ENCODE results near the gene AIFM1. TPM values are rescaled to one million over a fixed set of nuclear protein-coding genes. Genes with fewer than 3 reads are reported as not detected.

The AIFM1 gene
- total and polyA plus RNA-seq, 12 donors = 37.4 to 163 (median 69.6) TPM

DNA sequence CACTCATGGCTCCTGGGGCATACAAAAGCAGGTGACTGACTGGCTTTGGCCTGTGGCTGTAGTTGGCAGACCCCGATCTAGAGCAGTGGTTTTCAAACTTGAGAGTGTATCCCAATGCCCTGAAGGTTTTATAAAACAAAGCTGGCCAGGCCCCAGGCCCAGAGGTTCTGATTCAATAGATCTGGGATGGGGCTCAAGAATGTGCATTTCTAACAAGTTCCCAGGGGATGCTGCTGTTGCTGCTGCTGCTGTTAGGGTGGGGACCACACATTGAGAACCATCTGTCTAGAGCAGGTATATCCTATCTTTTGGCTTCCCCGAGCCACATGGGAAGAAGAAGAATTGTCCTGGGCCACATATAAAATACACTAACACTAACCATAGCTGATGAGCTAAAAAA lies 7.3 kb downstream of the AIFM1 start:
- H3K27me3 ChIP-seq = no peaks in the 10 kb centered on the region
- H3K36me3 ChIP-seq (replicated peaks in 1 of 2) = no peaks in the 10 kb centered on the region
- H3K4me3 ChIP-seq = no peak overlapping the region
- H3K4me1 ChIP-seq (replicated peaks in 1 of 2) = peaks cover 0 to 3% of the 10 kb centered on the region in 2 donors
- no peaks in the 10 kb centered on the region for H3K9me3 ChIP-seq (replicated peaks in 1 of 3)
- no peak for DNase-seq
- H3K27ac ChIP-seq = no peak overlapping the region
- WGBS, 4 donors = 66 to 97% (median 78%) methylated on average over 2 of the region's 2 CpGs
- intact Hi-C loops (cut with DNase I) = no loop called here
- no peak for TF ChIP-seq POLR2A (IDR thresholded peaks at IDR 0.05)

DNA sequence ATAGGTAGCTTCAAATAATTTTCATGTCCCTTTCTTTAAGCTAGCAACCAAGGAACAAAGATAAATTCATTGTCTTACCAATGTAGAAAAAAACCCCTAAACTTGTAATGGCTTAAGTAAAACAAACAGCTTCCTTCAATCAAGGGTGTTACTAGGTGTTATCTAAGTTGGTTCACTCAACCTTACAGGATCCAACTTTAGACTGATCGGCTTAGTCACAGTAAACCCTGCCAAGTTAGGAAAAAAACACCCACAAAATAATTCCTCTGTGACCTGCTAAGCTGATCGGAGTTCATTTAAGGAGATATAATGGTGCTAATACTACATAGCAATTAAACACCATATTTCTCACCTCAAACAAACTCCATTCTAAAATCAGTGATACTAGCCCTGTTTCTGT lies 10.1 kb downstream of the AIFM1 start:
- intact Hi-C loops (cut with DNase I) = no loop called here
- no peaks in the 10 kb centered on the region for H3K36me3 ChIP-seq (replicated peaks in 1 of 2)
- no peaks in the 10 kb centered on the region for H3K27me3 ChIP-seq
- H3K27ac ChIP-seq = no peak overlapping the region
- 43 to 69% (median 52%) methylated on average over 2 of the region's 2 CpGs for WGBS, 4 donors
- no peaks in the 10 kb centered on the region for H3K4me1 ChIP-seq (replicated peaks in 1 of 2)
- TF ChIP-seq, protein P1, sequence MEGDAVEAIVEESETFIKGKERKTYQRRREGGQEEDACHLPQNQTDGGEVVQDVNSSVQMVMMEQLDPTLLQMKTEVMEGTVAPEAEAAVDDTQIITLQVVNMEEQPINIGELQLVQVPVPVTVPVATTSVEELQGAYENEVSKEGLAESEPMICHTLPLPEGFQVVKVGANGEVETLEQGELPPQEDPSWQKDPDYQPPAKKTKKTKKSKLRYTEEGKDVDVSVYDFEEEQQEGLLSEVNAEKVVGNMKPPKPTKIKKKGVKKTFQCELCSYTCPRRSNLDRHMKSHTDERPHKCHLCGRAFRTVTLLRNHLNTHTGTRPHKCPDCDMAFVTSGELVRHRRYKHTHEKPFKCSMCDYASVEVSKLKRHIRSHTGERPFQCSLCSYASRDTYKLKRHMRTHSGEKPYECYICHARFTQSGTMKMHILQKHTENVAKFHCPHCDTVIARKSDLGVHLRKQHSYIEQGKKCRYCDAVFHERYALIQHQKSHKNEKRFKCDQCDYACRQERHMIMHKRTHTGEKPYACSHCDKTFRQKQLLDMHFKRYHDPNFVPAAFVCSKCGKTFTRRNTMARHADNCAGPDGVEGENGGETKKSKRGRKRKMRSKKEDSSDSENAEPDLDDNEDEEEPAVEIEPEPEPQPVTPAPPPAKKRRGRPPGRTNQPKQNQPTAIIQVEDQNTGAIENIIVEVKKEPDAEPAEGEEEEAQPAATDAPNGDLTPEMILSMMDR (IDR thresholded peaks at IDR 0.05) = no peak
- TF ChIP-seq POLR2A (IDR thresholded peaks at IDR 0.05) = no peak
- H3K9me3 ChIP-seq (replicated peaks in 1 of 3) = no peaks in the 10 kb centered on the region
- DNase-seq = no peak
- no peak overlapping the region for H3K4me3 ChIP-seq

DNA sequence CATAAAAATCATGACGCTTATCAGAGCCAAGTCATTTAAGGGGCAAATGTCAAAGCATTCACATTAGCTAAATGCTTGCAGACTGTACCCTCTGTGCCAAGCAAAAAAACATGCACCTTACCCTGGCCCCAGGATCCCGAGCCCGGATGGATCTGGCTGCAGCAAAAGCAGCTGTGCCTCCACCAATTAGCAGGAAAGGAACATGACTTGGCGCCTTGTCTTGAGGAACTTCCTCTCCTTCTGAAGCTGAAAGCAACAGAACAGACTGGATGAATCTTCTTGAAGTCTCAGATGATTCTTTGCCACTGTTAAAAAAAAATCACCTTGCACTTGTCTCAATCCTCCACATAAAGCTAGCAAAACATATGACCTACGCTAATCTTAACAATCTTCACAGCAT lies 18.0 kb downstream of the AIFM1 start:
- Histone ChIP-seq H3K4me1 (replicated peaks in 1 of 2) (no peaks in the 10 kb centered on the region), H3K4me3 (no peak overlapping the region), H3K36me3 (replicated peaks in 1 of 2) (peaks cover 0 to 25% of the 10 kb centered on the region in 2 donors), H3K27ac (no peak overlapping the region), H3K27me3 (peaks cover 5% of the 10 kb centered on the region), H3K9me3 (replicated peaks in 1 of 3) (no peaks in the 10 kb centered on the region)
- intact Hi-C loops (cut with DNase I) = no loop called here
- DNase-seq = no peak
- no peak for TF ChIP-seq POLR2A (IDR thresholded peaks at IDR 0.05)
- 72 to 88% (median 77%) methylated on average over 3 to 5 of the region's 5 CpGs for WGBS, 4 donors

DNA sequence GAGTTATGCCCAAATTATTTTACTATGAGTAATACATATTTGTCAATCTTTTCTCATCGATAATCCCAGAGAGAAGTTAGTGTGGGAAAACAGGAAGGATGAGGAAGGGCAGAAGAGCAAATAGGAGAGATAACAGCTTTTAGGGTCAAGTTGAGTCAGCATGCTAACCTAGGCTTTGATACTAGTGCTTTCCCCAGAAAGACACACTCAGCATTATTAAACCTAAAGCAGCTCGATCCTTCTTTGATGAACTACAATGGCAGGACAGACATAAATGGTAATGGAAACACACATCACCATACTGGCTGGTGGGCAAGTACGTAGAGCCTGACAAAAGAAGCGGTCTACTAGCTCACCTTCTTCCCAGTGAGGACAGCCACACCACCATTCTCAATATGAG lies 20.5 kb downstream of the AIFM1 start:
- peaks cover 0 to 25% of the 10 kb centered on the region in 2 donors for H3K36me3 ChIP-seq (replicated peaks in 1 of 2)

DNA sequence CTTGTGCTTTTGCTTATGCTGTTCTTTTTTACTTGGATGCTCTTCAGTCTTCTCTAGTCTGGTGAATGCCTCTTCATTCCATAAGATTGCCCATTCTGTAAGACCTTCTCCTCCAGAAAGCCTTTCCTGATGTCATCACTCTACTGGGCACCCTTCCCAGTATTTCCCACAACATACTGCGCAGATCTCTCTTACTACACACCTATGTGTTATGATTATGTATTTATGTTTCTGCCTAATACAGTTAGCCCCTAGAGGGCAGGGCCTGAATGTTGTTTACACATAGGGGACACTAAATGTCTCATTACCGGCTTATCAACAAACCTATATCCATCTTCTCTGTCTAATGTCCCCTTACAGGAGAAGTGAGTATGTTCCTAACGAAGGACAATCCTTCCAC lies 21.1 kb downstream of the AIFM1 start:
- WGBS, 4 donors = 76 to 86% (median 82%) methylated on average over 3 of the region's 3 CpGs
- DNase-seq = no peak
- intact Hi-C loops (cut with DNase I) = no loop called here

More for the DNA sequence above, 20.5 kb downstream of the AIFM1 start:
- Histone ChIP-seq H3K27ac (no peak overlapping the region), H3K4me1 (replicated peaks in 1 of 2) (no peaks in the 10 kb centered on the region), H3K9me3 (replicated peaks in 1 of 3) (no peaks in the 10 kb centered on the region), H3K27me3 (peaks cover 5% of the 10 kb centered on the region), H3K4me3 (no peak overlapping the region)
- DNase-seq = no peak
- 67 to 92% (median 82%) methylated on average over 1 to 4 of the region's 4 CpGs for WGBS, 4 donors
- TF ChIP-seq, protein P1 (IDR thresholded peaks at IDR 0.05) = no peak
- intact Hi-C loops (cut with DNase I) = no loop called here

More for the DNA sequence above, 21.1 kb downstream of the AIFM1 start:
- no peaks in the 10 kb centered on the region for H3K4me1 ChIP-seq (replicated peaks in 1 of 2)
- H3K9me3 ChIP-seq (replicated peaks in 1 of 3) = no peaks in the 10 kb centered on the region
- no peak overlapping the region for H3K27ac ChIP-seq
- H3K27me3 ChIP-seq = peaks cover 5% of the 10 kb centered on the region
- TF ChIP-seq, protein P1 (IDR thresholded peaks at IDR 0.05) = no peak
- no peak for TF ChIP-seq POLR2A (IDR thresholded peaks at IDR 0.05)
- H3K36me3 ChIP-seq (replicated peaks in 1 of 2) = peaks cover 0 to 25% of the 10 kb centered on the region in 2 donors
- no peak overlapping the region for H3K4me3 ChIP-seq
